Hematopoietic multipotent progenitor cell treated with erythropoietin and hydrocortisone succinate and interleukin-3 and kit ligand, for 6 days (in vitro differentiated cells): ENCODE measurements around the gene CHCT1.
"Not testable (repeated sequence)": the region's sequence is repeated elsewhere in the genome, so short reads cannot be mapped to it uniquely, and the experiment has no call there.

Experiments
- DNase-seq: peaks from one replicate; pipeline ENCODE4 v3.0.0-alpha.2; 2015

Gene CHCT1

DNA sequence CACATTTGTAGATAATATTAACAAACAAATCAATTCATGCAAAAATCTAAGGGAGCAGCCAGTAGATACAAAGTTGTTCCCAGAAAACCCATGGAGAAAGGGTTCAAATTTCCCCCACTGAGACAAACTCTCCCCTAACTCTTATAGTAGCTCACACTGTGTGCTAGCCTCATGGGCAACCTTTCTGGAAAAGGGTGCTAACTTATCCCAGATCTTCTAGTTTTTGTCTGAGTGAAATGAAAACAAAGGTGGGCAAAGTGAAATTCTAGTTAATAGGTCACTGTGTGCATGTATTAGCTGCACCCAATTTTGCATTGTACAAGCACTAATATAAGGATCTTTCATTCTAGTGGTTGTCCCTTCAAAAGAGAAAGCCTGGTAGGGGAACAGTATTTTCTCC is 20.5 kb upstream of the CHCT1 start:
- DNase-seq: no peak

DNA sequence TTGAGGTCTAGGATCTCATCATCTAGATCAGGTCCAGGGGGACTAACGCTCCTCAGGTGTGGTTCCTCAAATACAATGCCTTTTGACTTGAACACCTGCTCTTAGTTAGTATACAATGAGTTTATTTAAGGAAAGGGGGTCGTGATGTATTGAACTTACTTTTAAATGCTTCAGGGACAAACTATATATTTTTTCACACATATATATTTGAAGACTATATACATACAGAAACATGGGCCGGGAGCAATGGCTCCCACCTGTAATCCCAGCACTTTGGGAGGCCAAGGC is 18.8 kb upstream of the CHCT1 start:
- no peak for DNase-seq

DNA sequence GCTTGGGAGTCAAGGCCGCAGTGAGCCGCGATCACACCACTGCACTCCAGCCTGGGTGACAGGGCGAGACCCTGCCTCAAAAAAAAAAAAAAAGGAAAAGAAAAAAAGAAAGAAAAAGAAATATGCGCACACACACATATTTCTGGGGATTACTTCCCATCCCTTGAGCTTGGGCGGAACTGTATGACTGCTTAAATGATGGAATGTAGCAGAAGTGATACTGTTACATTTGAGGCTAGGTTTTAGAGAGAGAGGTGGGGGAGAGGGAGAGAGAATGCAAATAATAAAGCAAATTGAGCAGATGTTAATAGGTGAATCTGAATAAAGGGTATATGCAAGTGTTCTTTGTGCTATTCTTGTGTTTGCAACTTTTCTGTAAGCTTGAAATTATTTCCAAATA is 18.3 kb upstream of the CHCT1 start:
- no peak for DNase-seq

DNA sequence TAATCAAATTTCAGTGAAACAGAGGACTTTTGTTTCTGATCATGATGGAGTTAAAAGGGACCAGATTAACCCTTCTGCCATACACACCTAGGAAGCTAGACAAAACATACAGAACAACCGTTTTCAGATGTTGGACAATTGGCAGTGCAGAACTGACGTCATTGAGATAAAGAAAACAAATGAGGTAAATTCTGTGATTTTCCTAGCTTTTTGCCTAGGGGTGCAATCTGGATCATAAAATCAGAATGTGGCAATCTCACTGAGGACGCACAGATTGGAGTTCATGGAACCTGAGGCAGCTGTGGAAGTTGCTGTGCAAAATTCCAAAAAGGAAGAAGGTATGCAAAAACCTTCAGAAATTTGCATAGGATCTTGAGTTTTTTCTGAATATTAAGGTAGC is 15.4 kb upstream of the CHCT1 start:
- no peak for DNase-seq

DNA sequence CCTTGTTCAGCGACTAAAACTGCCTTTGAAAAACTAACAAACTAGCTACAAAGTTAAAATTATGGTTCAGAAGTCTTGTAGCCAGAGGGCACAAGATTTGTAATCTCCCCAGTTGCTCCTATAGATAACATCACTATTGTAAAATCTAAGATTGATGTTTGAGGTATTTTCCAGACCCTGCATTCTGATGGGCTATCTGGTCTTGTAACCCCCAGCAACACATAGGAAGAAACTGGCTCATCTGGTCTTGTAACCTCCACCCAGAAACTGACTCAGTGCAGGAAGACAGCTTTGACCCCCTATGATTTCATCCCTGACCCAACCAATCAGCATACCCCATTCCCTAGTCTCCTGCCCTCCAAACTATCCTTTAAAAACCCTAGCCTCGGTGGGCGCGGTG is 12.3 kb upstream of the CHCT1 start:
- DNase-seq: no peak

DNA sequence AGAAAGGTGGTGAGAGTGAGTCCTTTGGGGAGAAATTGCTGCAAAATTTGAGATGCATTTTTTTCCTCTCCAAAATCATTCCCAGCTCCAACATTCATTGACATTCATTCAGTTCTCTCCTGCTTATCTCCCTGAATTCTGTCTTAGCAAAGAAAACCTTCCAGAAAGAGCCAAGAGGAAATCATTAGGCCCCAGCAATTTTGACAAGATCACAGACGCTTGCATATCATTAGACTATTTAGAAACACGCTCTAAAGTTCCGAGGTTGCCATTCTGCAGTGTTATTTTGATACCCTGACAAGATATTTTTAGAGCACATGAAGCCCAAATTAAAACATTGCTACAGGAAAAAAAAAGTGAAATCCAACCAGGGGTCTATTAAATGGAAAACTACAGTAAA is 9.6 kb upstream of the CHCT1 start:
- DNase-seq: no peak

DNA sequence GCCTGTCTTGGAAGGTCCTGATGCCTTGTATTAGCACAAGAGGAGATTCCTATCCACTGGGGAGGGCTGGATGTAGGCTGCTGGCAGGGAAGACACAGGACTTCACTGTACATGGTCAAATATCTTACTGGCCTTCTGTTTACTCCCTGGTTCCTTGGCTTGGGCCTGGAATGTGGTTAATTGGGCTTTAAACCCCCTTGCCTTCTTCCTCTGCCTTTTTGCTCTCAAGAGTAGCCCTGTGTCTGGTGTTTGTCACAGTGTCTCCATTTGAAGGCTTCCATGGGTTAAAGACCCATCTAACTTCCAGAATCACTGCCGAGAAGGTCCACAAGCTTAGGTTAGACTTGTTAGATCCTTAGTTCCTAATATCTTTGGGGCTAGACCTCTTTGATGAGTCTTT is 7.1 kb upstream of the CHCT1 start:
- DNase-seq: no peak

DNA sequence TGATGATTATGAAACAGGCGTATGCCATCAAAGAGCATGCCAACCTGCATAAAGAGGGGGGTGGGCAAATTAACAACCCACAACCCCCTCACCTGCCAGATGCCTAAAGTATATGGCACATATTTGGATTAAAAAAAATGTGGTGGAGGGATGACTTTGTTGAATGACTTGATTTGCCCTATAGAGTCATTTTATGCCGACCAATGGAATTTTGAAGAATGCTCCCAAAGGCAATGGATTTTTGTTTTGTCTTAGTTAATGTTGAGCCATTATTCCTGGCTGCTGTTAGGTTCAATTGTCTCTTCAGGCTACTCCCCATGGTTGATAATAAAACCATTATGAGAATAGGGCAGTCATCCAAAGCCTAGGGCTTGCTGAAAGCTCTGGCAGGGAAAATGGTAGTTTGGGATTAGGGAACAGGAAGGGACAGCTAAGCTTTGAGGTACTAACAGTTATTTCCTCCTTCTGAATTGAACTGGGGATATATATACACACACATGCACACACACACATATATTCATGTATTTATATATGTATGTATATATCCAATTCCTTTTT is 5.8 kb upstream of the CHCT1 start:
- DNase-seq: no peak

DNA sequence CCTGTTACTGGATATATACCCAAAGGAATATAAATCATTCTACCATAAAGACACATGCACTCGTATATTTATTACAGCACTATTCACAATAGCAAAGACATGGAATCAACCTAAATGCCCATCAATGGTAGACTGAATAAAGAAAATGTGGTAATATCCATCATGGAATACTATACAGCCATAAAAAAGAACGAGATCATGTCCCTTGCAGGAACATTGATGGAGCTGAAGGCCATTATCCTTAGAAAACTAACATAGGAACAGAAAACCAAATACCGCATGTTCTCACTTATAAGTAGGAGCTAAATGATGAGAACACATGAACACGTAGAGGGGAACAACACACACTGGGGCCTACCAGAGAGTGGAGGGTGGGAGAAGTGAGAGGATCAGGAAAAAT is 3.3 kb upstream of the CHCT1 start:
- DNase-seq: not testable (repeated sequence)

DNA sequence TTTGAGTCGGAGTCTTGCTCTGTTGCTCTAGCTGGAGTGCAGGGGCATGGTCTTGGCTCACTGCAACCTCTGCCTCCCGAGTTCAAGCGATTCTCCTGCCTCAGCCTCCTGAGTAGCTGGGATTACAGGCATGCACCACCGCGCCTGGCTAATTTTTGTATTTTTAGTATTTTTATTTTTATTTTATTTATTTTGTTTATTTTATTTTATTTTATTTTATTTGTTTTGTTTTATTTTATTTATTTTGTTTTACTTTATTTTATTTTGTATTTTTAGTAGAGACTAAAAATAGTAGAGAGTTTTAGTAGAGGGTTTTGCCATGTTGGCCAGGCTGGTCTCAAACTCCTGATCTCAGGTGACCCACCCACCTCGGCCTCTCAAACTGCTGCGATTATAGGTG is 2.4 kb upstream of the CHCT1 start:
- DNase-seq: not testable (repeated sequence)

DNA sequence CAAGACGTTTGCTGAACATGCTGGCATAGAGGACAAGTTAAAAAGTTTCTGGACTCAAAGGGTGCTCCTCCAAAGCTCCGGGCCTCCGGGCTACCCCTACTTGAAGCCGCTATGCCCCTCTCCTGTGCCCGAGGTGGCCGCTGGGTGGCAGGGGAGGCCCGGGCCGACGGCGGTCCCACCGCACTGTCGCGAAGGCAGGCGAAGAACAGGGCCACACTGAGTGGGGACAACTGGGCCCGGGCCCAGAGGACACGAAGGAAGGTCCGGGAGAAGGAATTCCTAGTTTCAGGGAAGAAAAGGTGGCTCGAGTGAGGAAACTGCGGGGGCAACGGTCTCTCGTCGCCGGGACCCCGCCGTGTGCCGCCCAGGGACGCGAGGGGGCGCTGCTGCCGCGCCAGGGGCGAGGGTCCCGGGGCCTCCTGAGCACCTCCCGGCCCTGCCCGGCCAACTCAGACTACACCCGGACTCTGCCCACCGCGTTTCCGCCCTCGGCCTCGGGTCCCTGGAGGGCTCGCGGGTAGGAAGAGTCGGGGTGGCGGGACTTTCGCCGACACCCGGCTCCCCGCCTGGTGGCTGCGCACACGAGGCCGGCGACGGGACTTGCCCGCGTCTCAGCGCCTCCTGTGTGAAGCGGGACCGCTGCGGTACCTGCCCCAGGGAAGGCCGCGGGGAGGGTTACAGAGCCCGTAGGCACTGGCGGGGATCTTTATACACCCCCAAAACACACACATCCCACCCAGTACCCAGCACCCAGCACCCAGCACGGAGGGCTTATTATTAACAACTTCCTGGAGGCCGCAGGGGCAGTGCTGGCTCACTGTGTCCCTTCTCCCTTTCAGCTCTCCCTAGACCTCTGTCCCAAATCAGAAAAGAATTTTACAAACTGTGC is 772 bp upstream of the CHCT1 start:
- DNase-seq: peak; percentile 90

DNA sequence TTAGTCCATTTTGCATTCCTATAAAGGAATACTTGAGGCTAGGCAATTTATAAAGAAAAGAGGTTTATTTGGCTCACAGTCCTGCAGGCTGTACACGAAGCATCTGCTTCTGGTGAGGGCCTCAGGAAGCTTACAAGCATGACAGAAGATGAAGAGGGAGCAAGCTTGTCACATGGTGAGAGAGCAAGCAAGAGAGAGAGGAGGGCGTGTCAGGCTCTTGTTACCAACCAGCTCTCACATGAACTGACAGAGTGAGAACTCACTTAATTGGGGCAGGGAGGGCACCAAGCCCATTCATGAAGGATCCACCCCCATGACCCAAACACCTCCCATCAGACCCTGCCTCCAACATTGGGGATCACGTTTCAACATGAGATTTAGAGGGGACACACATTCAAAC is 1.6 kb downstream of the CHCT1 start:
- peak; percentile 38 for DNase-seq

DNA sequence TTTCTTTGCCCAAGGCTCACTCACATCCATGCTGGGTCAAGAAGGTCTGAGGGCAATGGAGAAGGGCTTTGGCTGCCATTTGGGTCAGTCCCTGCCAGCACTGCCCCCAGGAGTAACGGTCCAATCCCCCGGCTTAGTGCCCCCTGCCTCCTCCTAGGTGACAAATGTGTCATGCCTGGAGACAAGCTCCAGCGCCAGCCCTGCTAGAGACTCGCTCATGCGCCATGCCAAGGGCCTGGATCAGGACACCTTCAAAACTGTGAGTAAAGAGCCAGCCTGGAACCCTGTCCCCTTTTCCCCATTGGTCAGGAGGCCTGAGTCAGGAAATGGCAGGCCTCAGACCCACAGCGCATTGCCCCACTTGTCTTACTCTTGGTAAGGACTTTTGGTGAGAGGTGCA is 3.3 kb downstream of the CHCT1 start:
- no peak for DNase-seq

DNA sequence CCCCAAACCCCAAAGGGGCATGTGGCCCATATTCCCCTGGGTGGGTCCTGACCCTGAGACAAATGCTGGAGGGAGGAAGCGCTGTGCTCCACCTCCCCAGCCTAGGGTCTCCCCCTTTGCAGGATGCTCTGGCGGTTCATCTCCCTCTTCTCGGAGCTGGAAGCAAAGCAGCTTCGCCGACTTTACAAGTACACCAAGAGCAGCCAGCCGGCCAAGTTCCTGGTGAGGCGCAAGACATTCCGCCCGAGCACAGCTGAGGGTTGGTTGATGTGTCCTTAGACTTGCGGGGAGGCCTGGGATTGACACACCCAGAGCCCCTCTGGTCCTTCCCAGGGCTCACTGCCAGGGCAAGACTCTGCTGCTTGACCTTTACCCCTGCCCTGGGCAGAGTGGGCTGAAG is 4.3 kb downstream of the CHCT1 start:
- DNase-seq: no peak

DNA sequence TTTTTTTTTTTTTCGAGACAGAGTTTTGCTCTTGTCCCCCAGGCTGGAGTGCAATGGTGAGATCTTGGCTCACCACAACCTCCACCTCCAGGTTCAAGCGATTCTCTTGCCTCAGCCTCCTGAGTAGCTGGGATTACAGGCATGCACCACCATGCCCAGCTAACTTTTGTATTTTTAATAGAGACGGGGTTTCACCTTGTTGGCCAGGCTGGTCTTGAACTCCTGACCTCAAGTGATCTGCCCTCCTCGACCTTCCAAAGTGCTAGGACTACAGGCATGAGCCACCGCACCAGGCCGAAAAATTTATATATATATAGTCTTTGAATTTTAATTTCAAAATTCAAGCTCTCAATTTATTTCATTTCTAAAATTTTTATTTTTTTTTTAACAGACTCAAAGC is 6.2 kb downstream of the CHCT1 start:
- not testable (repeated sequence) for DNase-seq

DNA sequence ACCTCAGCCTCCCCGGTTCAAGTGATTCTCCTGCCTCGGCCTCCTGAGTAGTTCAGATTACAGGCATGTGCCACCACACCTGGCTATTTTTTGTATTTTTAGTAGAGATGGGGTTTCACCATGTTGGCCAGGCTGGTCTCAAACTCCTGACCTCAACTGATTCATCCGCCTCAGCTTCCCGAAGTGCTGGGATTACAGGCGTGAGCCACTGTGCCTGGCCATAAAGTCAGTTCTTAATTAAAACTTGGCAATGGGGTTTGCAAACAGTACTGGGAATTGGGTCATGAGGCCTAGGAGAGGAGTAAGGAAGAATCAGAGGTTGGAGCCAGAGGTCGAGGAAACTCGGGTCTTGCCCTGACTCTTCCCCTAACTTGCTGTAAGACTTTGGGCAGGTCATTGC is 8.3 kb downstream of the CHCT1 start:
- DNase-seq: not testable (repeated sequence)

DNA sequence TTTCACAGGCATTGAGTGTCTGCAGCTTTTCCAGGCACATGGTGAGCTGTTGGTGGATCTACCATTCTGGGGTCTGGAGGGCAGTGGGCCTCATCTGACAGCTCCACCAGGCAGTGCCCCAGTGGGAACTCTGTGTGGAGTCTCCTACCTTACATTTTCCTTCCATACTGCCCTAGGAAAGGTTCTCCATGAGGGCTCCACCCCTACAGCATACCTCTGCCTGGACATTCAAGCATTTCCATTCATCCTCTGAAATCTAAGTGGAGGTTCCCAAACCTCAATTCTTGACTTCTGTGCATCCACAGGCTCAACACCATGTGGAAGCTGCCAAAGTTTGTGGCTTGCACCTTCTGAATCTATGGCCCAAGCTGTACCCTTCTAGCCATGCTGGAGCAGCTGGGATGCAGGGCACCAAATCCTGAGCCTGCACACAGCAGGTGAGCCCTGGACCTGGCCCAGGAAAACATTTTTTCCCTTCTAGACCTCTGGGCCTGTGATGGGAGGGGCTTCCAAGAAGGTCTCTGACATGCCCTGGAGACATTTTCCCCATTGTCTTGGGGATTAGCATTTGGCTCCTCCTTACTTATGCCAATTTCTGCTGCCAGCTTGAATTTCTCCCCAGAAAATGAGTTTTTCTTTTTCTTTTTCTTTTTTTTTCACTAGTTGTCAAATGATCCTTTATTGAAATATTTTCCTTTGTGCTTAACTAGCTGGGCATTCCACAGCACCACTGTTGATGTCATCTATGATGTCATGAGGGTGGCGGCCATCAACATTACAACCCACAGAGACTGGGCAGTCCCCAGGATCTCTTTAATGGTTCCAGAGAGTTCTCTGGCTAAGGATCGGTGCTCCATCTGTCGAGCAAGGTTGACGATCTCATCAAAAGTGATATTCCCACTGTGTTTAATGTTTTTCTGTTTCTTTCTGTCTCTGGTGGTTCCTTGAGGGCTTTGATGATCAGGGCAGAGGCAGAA is 11.0 kb downstream of the CHCT1 start:
- not testable (repeated sequence) for DNase-seq

DNA sequence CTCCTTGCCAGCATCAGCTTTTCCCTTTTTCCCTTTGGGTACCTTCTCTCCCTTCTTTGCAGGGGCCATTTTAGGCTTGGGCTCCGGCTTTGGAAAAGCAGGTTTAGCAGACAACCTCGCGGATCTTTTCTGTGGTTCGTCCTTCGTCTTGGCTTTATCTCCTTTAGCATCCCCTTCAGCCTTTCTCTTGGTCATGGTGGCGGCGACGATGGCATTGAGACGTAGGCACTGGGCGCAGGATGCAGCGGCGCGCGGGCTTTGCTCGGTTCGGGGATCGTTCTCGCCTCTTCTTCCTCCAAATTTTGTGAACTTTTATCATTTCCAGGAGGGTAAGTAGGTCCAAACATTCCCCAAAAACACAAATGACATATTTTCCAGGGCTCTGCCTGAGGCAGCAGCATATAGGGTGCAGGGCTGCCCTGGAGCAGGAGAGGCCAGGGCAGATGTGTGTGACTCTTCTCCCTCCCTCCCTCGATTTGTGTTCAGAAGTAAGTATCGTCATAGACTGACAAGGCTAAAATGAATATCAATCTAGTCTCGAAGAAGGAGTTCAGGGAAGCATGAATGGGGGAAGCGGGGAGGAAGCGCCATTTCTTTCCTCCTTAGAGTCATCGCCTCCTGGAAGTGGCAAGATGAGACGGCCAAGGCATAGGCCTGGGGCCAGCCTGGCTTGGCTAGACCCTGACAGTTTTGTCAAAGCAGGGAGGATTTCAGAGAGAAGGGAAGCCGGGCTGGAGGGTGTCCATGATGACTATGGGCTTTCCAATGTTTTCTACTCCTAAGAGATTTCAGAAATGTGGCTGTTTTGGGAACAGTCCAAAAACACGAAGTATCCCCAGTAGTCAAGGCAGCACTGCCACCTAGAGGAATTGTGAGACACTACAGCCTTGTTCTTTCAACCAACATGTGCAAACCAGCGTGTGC is 13.2 kb downstream of the CHCT1 start:
- peak; percentile 88 for DNase-seq

DNA sequence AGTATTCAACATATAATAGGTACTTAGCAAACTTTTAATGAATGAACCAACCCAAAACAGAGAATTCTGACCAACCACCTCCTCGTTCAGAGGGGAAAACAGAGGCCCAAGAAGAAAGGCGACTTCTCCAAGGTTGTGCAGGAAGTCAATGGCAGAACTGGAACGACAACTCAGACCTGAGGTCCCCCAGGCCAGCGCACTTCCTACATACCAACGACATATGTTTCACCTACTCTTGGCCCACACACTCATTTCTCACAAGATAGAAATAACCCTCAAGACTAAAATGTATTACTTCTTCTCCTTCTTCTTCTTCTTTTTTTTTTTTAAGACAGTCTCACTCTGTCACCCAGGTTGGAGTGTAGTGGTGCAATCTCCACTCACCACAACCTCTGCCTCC is 14.4 kb downstream of the CHCT1 start:
- no peak for DNase-seq

DNA sequence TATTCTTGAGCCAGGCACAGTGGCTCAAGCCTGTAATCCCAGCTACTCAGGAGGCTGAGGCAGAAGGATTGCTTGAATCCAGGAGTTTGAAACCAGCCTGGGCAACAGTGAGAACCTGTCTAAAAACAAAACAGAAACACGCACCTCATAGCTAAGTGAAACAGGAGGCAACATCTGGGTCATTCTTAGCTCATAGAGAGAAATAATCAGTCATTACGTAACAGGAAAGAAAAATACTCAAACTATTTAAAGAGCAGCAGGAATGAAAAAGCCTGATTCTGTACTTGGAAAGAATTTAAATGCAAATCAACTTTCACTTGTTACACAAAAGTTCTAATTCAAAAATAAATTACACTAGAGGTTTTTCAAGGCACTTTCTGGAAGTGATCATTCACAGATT is 17.2 kb downstream of the CHCT1 start:
- DNase-seq: no peak

DNA sequence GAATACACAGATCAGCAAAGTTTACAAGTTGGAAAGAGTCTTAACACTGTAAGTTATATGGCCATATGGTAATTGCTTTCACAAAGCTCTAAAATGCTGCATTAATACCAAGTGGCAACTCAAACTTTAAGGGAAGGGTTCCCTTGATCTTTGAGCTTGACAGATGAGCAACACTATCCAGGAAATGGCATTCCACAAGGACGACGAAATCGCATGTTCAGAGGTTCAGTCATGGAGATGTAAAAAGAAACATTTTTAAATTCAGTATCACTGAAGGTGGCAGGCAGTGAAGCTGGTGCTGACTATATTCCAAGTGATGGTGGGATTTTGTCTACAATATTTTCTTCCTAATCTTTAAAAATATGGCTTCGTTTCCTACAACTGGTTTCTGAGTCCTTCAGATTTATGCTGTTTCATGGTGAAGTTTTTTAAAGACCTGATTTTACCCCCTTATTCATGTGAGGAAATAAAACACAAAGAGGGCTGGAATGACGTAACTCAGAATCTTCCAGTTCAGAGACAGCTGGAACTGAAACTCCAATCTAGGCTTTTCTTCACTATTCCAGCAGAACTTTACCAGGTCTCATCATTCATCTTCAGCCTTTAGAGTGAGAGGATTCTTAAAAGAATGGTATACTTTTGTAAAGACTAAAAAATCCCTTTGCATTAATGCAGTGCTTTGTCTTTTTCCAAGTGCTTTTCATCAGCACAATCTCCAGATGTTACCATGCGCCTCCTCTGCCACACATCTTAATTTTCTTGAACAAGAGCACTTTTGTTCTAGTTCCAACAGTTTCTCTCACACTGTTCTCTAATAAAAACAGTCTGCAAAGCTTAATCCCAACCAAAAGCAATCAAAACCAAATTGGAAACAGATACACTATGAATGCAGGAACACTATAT is 20.2 kb downstream of the CHCT1 start:
- DNase-seq: no peak

DNA sequence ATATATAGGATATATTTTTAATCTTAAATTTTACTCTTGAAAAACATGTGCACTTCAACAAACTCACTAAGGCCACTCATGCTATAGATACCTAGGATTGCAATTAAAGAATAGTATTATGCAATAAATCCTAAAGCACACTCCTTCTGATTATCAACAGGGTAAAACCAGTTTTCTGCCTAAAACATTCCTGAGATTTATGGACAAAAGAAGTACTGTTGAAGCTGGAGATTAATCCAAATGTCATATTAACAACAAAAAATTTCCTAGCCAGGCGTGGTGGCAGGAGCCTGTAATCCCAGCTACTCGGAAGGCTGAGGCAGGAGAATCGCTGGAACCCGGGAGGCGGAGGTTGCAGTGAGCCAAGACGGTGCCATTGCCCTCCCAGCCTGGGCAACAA is 21.4 kb downstream of the CHCT1 start:
- DNase-seq: no peak
